Measurements from ENCODE around the gene SPATA6. TPM values are rescaled to one million over a fixed set of nuclear protein-coding genes. Genes with fewer than 3 reads are reported as not detected.

SPATA6 gene
- total RNA-seq, 1 donor from 2014 or later = 4.6 TPM

- TF ChIP-seq, protein P1, sequence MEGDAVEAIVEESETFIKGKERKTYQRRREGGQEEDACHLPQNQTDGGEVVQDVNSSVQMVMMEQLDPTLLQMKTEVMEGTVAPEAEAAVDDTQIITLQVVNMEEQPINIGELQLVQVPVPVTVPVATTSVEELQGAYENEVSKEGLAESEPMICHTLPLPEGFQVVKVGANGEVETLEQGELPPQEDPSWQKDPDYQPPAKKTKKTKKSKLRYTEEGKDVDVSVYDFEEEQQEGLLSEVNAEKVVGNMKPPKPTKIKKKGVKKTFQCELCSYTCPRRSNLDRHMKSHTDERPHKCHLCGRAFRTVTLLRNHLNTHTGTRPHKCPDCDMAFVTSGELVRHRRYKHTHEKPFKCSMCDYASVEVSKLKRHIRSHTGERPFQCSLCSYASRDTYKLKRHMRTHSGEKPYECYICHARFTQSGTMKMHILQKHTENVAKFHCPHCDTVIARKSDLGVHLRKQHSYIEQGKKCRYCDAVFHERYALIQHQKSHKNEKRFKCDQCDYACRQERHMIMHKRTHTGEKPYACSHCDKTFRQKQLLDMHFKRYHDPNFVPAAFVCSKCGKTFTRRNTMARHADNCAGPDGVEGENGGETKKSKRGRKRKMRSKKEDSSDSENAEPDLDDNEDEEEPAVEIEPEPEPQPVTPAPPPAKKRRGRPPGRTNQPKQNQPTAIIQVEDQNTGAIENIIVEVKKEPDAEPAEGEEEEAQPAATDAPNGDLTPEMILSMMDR (IDR thresholded peaks at IDR 0.05; ENCODE audit: insufficient read depth, low read length, poor library complexity, severe bottlenecking) = no peak
- no peak for DNase-seq (ENCODE audit: low read depth)
- Histone ChIP-seq H3K4me3 (ENCODE audit: low read depth, low read length) (no peak overlapping the region), H3K36me3 (ENCODE audit: control insufficient read depth, insufficient read depth, low read length) (no peaks in the 10 kb centered on the region), H3K27me3 (ENCODE audit: control insufficient read depth, insufficient read depth, low read length) (no peaks in the 10 kb centered on the region)
Observed at GRCh38 chr1:48362901-48363300, 109.1 kb downstream of the SPATA6 start.

GRCh38 chr1:48356901-48357300, 115.1 kb downstream of the SPATA6 start:
- TF ChIP-seq, protein P1 (IDR thresholded peaks at IDR 0.05; ENCODE audit: insufficient read depth, low read length, poor library complexity, severe bottlenecking) = no peak
- Histone ChIP-seq H3K4me3 (ENCODE audit: low read depth, low read length) (no peak overlapping the region), H3K27me3 (ENCODE audit: control insufficient read depth, insufficient read depth, low read length) (no peaks in the 10 kb centered on the region), H3K36me3 (ENCODE audit: control insufficient read depth, insufficient read depth, low read length) (no peaks in the 10 kb centered on the region)
- no peak for DNase-seq (ENCODE audit: low read depth)

- Histone ChIP-seq H3K27me3 (ENCODE audit: control insufficient read depth, insufficient read depth, low read length) (no peaks in the 10 kb centered on the region), H3K4me3 (ENCODE audit: low read depth, low read length) (no peak overlapping the region), H3K36me3 (ENCODE audit: control insufficient read depth, insufficient read depth, low read length) (no peaks in the 10 kb centered on the region)
- no peak for DNase-seq (ENCODE audit: low read depth)
- TF ChIP-seq, protein P1 (IDR thresholded peaks at IDR 0.05; ENCODE audit: insufficient read depth, low read length, poor library complexity, severe bottlenecking) = no peak
Observed at GRCh38 chr1:48344373-48344772, 127.6 kb downstream of the SPATA6 start.

DNA sequence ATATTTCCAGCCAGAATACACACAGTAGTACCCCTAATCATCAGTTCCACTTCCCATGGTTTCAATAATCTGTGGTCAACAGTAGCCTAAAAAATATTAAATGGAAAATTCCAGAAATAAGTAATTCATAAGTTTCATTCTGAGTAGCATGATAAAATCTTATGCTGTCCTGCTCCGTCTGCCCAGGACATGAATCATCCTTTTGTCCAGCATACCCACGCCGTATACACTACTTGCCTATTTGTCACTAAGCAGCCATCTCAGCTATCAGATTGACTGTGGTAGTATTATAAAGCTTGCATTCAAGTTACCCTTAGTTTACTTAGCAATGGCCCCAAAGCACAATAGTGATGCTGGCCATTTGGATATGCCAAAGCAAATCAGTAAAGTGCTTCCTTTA, 130.8 kb downstream of the SPATA6 start:
- DNase-seq (ENCODE audit: low read depth) = no peak
- TF ChIP-seq, protein P1 (IDR thresholded peaks at IDR 0.05; ENCODE audit: insufficient read depth, low read length, poor library complexity, severe bottlenecking) = no peak
- H3K27me3 ChIP-seq (ENCODE audit: control insufficient read depth, insufficient read depth, low read length) = no peaks in the 10 kb centered on the region
- H3K4me3 ChIP-seq (ENCODE audit: low read depth, low read length) = no peak overlapping the region
- no peaks in the 10 kb centered on the region for H3K36me3 ChIP-seq (ENCODE audit: control insufficient read depth, insufficient read depth, low read length)

DNA sequence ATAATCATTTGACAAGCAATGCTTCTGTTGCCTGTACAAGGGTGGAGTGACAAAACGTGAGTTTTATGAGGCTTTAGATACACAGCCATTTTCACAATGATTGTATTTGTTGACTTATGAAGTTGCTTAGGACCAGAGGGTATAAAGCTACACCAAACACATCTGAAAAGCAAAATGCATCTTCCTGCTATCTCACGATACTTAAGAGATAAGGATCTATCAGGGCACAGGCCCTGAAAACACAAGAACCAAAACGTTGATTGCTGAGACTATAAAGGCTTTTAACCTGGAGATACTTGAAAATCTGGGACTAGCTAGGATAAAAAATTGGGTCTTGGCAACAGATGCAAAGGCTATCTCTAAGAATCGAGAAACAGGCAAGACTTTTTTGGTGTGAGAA, 133.7 kb downstream of the SPATA6 start:
- Histone ChIP-seq H3K36me3 (ENCODE audit: control insufficient read depth, insufficient read depth, low read length) (no peaks in the 10 kb centered on the region), H3K27me3 (ENCODE audit: control insufficient read depth, insufficient read depth, low read length) (no peaks in the 10 kb centered on the region), H3K4me3 (ENCODE audit: low read depth, low read length) (no peak overlapping the region)
- DNase-seq (ENCODE audit: low read depth) = no peak
- TF ChIP-seq, protein P1 (IDR thresholded peaks at IDR 0.05; ENCODE audit: insufficient read depth, low read length, poor library complexity, severe bottlenecking) = no peak

GRCh38 chr1:48333316-48333715, 138.7 kb downstream of the SPATA6 start:
- H3K36me3 ChIP-seq (ENCODE audit: control insufficient read depth, insufficient read depth, low read length) = no peaks in the 10 kb centered on the region
- DNase-seq (ENCODE audit: low read depth) = no peak
- H3K27me3 ChIP-seq (ENCODE audit: control insufficient read depth, insufficient read depth, low read length) = no peaks in the 10 kb centered on the region
- TF ChIP-seq, protein P1 (IDR thresholded peaks at IDR 0.05; ENCODE audit: insufficient read depth, low read length, poor library complexity, severe bottlenecking) = no peak
- no peak overlapping the region for H3K4me3 ChIP-seq (ENCODE audit: low read depth, low read length)

All from kidney epithelial cell (primary cell).